ENCODE data around the gene AP1B1. TPM values are rescaled to one million over a fixed set of nuclear protein-coding genes. Genes with fewer than 3 reads are reported as not detected.
"Not testable (repeated sequence)": the region's sequence is repeated elsewhere in the genome, so short reads cannot be mapped to it uniquely, and the experiment has no call there.

AP1B1 gene
- total RNA-seq, 2 donors from 2014 or later, result 44.2 to 44.6 TPM

DNA sequence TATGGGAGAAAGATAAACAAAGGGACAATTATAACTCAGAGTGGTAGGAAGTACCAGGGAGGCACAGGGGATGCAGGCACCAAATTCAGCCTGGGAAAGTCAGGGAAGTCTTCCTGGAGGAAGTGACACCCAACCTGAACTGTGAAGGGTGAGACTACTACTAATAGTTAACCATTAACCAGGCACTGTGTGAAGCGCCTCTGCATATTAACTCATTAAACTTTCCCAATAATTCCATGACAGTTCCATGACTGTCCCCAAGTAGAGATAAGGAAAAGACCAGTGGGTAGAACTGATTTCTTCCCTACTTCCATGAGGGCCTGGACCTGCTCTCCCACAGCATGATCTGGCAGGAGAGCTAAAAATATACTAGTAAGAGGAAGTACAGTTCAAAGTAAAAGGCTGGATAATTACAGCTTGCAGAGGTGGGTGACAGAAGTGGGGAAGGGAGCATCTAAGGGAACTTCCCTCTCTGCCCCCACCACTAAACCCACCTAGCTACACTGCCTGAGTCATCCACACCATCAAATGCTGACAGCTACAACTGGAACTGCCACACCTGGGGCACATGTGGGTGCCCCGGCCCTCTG is 4.7 kb upstream of the AP1B1 start:
- DNase-seq, result no peak
- intact Hi-C loops (cut with DNase I), result loop anchor here in 1 of 2 donors (10.0 kb wide), 1 partner anchor 132 kb away; no protein-coding TSS in a partner anchor
- ATAC-seq, result no peak

DNA sequence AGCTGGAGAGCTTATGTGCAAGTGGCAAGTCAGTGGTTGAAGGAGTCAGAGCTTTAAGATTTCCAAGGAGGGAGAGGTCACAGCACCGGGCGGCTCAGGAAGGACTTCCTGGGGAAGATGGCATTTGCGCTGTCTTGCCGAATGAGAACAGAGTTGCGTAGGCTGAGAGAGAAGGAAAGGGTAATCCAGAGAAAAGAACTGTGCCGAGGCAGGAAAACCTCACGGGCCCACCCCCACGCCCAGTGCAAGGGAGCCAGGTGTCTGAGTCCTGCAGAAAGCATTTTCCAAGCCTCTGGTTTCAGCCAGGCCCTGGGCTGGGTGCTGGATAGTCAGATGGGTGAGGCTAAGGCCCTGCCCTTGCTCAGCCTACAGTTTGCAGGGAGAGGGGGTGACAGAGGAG is 3.2 kb upstream of the AP1B1 start:
- no peak for ATAC-seq
- DNase-seq, result no peak
- intact Hi-C loops (cut with DNase I), result loop anchor here in 1 of 2 donors (10.0 kb wide), 1 partner anchor 133 kb away; no protein-coding TSS in a partner anchor

DNA sequence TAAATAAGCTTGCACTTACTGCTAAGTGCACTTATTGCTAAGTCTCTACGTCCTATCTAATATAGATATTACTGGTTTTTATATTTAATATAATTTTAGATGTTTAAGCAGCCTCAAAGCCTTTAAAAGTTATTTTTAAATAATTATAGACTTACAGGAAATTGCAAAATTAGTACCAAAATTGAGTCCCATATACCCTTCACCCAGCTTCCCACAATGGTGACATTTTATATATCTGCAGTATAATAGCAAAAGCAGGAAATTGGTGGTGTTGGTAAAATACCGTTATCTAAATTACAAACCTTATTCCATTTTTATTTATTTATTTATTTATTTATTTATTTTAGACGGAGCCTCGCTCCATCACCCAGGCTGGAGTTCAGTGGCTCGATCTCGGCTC is 1.9 kb upstream of the AP1B1 start:
- DNase-seq, result no peak
- ATAC-seq, result no peak
- intact Hi-C loops (cut with DNase I), result loop anchor here in 1 of 2 donors (10.0 kb wide), 1 partner anchor 135 kb away; no protein-coding TSS in a partner anchor

DNA sequence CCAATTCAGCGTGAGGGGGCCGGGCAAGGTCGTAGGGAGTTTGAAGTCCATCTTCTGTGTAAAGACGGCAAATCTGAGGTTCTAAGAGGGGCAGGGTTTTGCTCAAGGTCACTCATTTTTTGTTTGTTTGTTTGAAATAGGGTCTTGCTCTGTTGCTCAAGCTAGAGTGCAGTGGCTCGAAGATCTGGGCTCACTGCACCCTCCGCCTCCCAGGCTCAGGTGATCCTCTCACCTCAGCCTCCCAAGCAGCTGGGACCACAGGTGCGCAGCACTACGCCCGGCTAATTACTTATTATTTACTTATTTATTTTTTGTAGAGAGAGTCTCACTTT is 355 bp upstream of the AP1B1 start:
- ATAC-seq (no peak), DNase-seq (no peak)
- intact Hi-C loops (cut with DNase I), result no loop called here

DNA sequence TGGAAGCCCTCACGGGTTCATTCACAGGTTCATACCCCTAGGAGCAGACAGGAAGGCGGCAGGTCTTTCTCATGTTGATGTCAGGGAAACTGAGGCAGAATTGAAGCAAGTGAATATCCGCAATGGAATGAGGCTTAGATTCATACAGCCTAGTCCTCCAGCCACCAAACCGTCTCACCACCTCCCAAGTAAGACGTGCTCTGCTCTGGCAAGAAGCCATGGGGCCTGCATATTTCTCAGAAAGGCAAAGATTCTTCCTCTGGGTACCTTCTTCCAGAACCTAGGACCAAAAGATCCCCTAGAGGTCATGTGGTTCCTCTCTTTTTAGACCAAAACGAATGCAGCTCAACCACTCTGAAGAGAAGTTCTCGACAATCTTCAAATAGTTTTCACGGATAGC is 1.7 kb downstream of the AP1B1 start:
- intact Hi-C loops (cut with DNase I), result no loop called here
- DNase-seq (no peak), ATAC-seq (no peak)

DNA sequence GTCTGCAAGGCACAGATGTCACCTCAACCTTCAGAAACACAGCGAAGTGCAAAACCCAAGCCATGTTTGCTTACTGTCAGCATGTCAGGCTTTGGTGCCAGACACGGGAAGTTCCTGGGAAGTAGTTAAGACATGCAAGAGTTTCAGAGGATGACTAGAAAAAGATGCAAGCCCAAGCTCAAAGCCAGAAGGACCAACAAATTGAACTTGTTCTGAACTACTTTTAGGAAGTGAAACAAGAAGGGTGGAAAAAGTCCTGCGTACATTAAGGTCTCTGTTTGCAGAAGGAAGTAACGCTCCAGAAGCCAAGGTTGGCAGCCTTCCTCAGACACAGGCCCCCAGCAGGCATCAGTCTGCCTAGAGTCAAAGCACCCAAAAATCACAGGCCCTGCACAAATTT is 2.6 kb downstream of the AP1B1 start:
- intact Hi-C loops (cut with DNase I), result no loop called here
- DNase-seq (no peak), ATAC-seq (peak in 1 of 2 donors; percentile 6)

DNA sequence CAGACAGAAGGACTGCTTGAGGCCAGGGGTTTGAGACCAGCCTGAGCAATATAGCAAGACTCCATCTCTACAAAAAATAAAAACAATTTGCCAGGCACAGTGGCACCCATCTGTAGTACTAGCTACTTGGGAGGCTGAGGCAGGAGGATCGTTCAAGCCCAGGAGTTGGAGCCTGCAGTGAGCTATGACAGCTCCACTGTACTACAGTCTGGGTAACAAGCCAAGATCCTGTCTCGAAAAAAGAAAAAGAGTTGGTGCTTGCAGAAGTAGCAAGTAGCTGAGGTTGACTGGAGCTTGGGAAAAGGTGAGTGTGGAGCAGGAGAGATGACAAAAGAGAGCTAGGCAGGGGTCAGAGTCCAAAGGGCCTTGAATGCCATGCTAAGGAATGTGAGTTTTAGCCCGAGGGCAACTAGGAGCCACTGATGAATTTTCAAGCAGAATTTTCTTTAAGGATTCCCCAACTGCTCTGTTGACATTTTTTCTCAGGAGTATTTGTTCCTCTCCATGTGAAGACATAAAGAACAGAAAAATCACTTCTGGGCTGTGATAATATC is 3.1 kb downstream of the AP1B1 start:
- ATAC-seq, result no peak
- intact Hi-C loops (cut with DNase I), result no loop called here
- DNase-seq, result no peak

DNA sequence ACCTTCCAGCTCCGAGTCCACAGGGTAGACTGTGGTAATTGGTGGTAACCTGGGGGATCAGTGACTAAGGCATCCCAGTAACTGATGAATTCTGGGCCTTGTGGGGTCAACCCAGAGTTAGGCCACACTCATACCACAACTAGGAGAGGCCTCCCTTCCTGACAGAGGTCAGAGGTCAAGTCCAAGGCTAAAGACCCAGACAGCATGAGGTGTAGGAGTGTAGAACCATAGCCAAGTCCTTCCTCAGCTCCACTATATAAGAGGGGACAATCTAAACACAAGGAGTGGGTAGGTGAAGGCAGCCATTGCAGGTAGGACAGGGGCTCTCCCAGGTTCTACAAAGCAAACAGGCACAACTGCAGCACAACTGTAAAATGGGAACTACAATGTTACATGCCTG is 4.6 kb downstream of the AP1B1 start:
- intact Hi-C loops (cut with DNase I), result no loop called here
- no peak for DNase-seq
- no peak for ATAC-seq

DNA sequence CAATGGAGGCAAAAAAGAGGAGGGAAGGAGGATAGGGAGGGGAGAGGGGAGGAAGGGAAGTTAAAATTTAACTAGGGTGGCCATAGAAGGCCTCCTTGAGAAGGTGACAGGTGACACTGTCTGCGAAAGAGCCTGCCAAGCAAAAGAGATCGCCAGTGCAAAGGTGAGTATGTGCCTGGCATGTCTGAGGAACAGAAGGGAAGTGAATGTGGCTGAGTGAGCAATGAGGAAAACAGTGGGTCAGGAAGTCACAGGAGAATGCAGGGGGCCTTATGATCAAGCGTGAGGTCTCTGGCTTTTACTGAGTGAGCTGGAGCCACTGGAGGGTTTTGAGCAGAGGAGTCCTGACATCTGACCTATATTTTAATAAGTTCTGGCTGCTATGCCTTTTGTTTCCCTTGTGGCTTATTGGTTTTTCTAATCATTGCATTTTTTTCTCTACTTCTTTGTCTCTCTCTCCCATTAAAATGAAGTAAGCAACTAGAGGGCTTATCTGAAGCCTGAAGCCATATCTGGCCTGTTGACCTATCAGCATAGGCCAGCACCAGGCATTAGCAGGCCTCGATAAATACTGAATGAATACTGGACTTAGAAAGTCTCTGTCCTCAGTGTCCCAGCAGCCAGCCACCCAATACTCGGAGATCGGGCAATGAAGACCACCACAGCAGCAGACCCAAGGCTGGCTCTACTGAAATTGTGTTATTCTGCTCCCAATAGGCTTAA is 5.6 kb downstream of the AP1B1 start:
- DNase-seq (no peak), ATAC-seq (no peak)
- intact Hi-C loops (cut with DNase I), result no loop called here

DNA sequence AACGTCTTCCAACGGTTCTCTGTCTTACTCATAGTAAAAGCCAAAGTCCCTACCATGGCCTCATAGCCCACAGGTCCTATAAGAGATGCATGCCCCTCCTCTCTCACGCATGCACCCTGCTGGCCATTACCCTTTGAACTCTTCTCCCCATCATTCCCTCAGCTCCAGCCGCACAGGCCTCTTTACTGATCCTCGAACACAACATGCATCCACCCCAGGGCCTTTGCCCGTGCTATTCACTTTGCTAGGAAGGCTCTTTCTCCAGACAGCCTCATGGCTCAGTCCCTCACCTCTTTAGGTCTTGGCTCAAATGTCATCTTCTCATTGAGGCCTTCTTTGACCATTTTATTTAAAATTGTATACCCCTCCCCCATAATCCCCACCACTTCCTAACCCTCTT is 7.5 kb downstream of the AP1B1 start:
- intact Hi-C loops (cut with DNase I), result no loop called here
- ATAC-seq (no peak), DNase-seq (no peak)

DNA sequence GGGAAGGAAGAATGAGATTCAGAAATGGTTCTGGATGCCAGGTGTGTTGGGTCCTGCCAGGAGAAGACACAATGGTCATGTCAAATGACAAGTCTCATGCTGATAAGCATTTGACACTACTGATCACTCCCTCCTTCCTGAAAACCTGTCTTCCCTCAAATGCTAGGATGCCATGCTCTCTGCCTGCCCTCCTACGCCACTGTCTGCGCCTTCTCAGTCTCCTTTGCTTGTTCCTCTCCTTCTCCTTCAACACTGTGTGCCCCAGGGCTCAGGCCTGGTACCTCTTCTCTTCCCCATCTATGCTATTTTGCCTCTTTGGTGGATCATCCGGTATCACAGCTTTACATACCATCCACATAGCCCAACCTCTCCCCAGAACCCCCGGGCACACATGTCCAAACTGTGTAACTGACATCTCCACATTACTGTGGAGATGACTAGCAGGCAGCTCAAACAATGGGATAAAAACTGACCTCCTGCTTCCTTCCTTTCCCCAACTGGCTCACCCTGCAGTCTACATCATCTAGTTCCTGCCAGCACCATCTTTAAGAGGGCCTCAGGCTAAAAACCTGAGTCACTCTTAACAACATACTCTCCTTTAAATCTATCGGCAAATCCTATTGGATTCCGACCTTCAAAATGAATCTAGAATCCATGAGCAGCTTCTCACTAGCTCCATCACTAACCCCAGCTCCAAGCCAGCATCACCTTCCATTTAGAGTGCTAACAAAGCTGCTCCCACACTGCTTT is 8.2 kb downstream of the AP1B1 start:
- ATAC-seq (no peak), DNase-seq (no peak)
- intact Hi-C loops (cut with DNase I), result no loop called here

DNA sequence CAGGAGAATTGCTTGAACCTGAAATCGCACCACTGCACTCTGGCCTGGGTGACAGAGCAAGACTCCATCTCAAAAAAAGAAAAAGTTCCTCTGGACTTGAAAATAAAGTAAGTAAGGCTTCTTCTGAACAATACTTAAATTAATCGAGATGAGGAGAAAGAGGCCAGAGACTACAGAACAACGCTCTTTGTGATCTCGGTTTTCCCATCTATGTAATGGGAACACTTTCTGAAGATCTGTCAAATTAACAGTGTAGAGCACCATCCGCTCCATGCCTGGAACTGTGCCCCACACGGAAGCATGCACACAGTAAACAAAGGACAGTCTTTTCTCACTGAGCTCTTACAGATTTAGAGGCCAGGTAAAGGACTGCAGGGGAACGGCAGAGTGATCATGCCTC is 9.1 kb downstream of the AP1B1 start:
- ATAC-seq (no peak), DNase-seq (no peak)
- intact Hi-C loops (cut with DNase I), result no loop called here

DNA sequence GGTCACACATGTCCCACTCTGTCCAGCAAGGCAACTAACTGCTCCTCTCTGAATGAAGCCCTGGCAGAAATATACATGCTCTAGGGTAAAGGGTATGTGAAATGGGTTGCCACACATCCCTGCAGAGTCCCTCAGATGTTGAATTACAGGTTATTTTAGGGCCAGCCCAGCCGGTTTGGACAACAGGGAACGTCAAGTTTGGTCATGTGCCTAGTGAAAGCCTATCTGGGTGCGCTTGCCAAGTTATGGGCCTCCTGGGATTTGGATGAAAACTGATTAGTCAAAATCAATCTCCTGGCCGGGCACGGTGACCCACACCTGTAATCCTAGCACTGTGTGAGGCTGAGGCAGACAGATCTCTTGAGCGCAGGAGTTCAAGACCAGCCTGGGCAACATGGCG is 10.4 kb downstream of the AP1B1 start:
- no peak for DNase-seq
- no peak for ATAC-seq
- intact Hi-C loops (cut with DNase I), result no loop called here

DNA sequence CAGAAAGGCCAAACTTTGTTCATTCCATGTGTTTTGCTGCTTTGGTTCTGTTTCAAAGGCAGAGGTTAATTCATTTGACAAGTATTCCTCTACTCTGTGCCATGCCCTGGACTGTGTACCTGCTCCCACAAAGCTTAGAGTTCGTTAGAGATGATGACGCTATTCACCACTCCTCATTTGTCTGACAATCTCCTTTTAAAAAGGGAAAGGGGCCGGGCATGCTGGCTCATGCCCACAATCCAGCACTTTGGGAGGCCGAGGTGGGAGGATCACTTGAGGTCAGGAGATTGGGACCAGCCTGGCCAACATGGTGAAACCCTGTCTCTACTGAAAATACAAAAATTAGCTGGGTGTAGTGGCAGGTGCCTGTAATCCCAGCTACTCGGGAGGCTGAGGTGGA is 11.7 kb downstream of the AP1B1 start:
- ATAC-seq; intact Hi-C loops (cut with DNase I); DNase-seq: not testable (repeated sequence)

DNA sequence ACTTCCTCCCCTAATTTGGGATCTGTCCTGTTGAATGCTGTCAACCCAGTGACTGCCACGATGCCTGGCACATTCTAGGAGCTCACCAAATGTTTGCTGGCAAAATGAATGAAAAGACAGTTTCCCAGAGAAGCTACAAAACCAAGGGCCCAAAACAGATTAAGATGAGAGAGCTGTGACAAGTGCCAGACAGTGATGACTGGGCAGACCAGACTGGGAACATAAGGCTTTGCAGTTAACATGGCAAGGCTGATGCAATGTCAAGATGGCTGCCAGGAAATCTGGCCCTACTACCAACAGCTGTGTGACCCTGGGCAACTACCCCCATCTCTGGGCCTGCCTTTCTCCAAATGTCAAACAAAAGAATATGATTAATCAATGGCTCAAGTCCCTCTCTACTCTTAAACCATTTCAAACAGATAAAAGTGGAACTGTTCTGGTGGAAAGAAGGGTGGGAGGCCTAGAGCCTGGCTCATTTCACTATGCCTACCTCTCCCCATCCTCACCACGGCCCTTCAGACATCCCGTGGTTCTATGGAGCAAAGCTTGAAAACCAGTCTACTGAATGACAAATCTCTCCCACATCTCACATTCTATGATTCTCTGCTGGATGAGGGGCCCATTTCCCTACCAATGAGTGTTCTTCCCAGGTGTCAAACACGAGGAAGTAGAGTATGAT is 12.8 kb downstream of the AP1B1 start:
- no peak for DNase-seq
- intact Hi-C loops (cut with DNase I), result no loop called here
- ATAC-seq, result no peak

DNA sequence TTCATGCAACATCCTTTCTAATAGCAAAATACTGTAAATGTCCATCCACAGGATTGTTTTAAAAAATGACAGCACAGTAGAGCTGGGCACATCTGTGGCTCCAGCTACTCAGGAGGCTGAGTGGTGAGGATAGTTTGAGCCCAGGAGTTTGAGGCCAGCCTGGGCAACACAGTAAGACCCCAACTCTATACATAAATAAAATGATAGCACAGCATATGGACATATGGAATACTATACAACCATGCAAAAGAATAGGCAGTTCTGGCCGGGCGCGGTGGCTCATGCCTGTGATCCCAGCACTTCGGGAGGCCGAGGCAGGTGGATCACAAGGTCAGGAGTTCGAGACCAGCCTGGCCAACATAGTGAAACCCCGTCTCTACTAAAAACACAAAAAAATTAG is 13.6 kb downstream of the AP1B1 start:
- intact Hi-C loops (cut with DNase I); ATAC-seq; DNase-seq: not testable (repeated sequence)

DNA sequence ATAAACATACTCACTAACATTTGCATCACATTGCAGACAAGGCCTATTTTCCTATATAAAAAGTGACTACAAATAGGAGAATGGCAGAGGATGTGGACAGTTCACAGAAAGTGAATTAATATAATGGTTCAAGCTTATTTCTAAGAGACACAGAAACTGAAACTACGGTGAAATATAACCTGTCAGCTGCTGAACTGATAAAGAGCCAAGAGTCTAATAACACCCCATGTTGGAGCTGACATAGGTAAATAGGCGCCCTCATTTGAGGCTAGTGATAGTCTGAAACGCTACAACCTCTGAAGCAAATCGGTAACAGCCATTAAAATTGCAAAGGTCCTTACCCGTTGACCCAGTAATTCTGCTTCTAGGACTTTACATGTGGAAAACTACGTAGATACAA is 14.0 kb downstream of the AP1B1 start:
- intact Hi-C loops (cut with DNase I), result no loop called here
- DNase-seq (no peak), ATAC-seq (no peak)

DNA sequence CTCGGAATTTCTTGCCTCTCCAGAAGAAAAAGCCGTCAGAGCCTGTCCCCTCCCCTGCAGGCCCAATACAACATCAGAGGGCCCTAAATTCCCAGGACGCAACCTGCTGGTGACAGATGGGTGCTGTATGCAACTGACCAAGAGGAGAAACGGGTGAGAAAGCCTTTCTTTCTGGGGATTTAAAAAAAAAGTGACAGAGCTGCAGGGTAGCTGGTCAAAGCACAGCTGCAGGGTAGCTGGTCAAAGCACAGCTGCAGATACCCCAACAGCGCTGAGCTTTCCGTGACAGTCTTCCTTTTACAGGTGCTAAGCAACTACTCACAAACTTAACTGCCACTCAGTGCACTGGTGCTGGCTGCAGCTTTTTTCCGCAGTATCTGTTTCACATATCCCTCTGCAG is 17.8 kb downstream of the AP1B1 start:
- intact Hi-C loops (cut with DNase I), result no loop called here
- no peak for DNase-seq
- ATAC-seq, result no peak

DNA sequence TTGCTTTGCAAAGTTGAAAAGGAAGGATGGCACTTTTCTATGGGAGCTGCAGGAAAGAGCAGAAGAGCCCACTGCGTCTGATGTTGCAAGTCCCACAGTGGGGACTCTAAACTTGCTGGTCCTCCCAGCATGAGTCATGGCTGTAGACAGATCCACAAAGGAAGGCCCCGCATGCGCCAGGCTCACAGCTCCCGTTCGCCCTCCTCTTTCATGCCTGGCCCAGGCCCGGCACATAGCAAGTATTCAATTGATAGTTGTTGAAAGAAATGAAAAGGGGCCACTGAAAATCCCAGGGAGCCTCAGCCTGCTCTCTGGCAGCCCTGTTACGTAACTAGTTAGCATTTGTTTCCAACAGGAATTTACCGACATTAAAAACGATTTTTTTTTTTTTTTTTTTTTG is 18.9 kb downstream of the AP1B1 start:
- intact Hi-C loops (cut with DNase I), result no loop called here
- ATAC-seq, result peak; percentile 87 to 93
- DNase-seq, result peak; percentile 76

DNA sequence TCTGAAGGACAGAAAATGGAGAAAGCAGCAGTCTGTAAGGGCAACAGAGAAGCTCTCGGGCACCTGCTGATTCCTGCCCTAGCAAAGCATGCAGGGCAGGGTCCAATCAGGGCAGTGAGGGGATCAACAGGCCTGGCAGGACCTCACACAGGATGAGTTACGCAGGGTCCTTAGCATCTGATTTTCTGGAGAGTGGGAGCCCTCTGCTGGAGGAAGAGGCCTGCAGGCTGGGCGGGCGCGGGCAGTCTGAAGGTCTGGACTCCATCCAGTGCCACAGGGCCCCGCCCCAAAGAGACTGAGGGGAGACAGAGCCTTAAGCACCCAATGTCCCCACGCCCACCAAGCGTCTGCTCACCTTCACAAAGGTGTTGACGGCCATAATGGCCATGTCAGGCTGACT is 28.9 kb downstream of the AP1B1 start:
- ATAC-seq, result peak; percentile 84 to 89
- intact Hi-C loops (cut with DNase I), result loop anchor here in 1 of 2 donors (5.0 kb wide), 1 partner anchor 52 kb away; the partner anchor contains the start of gene GAS2L1
- DNase-seq, result peak; percentile 73
